ENCODE data around the gene ZNF519. TPM values are rescaled to one million over a fixed set of nuclear protein-coding genes. Genes with fewer than 3 reads are reported as not detected.
"Not testable (repeated sequence)": the region's sequence is repeated elsewhere in the genome, so short reads cannot be mapped to it uniquely, and the experiment has no call there.

Gene ZNF519
- total and polyA plus RNA-seq, 5 experiments from 2014 or later, result 3.7 to 11.8 (median 7.0) TPM

DNA sequence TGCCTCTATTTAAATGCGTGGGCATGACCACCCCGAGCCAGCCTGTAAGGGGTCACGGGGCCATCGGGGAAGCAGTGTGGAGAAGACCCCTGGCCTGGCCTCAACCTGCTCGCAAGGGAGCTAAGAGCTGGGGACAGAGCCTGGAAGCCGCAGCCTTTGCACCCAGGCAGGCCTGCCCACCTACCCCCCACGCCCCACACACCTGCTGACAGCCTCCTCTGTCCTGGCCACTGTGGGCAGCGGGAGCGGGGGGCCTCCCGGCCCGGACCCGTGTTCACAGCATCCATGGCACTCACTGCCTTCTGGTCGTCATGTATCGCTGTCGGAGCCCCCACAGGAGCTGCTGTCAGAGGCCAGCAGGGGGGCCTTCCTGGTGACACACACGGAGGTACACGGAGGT, 11.2 kb upstream of the ZNF519 start:
- H3K4me1 Mint-ChIP-seq, H3K27ac Mint-ChIP-seq, H3K27me3 Mint-ChIP-seq, H3K36me3 Mint-ChIP-seq, ATAC-seq, POLR2A ChIA-PET, H3K9me3 Mint-ChIP-seq, DNase-seq, H3K4me3 Mint-ChIP-seq: not testable (repeated sequence)

DNA sequence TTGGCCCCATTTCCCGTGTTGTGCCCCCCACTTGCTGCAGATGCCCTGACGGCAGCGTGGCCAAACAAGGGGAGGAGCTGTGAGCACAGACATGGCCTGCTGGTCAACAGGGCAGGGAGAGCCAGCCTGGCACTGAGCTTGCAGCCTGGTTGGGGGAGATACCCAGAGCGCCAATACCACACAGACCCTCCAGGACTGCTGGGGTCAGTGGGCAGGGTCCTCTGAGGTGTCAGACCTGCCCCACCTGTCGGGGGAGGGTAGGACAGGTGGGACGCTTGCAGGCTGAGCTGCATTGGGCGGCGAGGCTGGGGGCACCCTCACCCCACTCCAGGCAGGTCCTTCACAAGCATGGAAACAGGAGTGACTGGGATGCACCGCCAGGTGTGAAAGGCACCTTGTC, 9.9 kb upstream of the ZNF519 start:
- POLR2A ChIA-PET, H3K36me3 Mint-ChIP-seq, ATAC-seq, H3K4me1 Mint-ChIP-seq, H3K4me3 Mint-ChIP-seq, DNase-seq, H3K27ac Mint-ChIP-seq, H3K27me3 Mint-ChIP-seq, H3K9me3 Mint-ChIP-seq: not testable (repeated sequence)

DNA sequence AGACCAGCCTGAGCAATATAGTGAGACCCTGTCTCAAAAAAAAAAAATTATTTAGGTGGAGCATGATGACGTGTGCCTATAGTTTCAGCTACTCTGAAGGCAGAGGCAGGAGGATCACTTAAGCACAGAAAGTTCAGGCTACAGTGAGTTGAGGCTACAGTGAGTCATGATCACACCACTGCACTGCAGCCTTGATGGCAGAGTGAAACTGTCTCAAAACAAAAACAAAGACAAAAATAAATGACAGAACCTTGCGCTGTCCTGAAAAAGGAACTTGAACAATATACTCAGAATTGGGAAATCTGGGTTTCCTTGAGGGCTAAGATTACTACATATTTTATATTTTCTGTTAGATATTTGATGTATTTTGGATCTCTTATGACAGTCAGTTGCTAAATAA, 7.3 kb upstream of the ZNF519 start:
- H3K36me3 Mint-ChIP-seq, H3K27ac Mint-ChIP-seq, POLR2A ChIA-PET, ATAC-seq, DNase-seq, H3K27me3 Mint-ChIP-seq, H3K4me3 Mint-ChIP-seq, H3K4me1 Mint-ChIP-seq, H3K9me3 Mint-ChIP-seq: not testable (repeated sequence)

DNA sequence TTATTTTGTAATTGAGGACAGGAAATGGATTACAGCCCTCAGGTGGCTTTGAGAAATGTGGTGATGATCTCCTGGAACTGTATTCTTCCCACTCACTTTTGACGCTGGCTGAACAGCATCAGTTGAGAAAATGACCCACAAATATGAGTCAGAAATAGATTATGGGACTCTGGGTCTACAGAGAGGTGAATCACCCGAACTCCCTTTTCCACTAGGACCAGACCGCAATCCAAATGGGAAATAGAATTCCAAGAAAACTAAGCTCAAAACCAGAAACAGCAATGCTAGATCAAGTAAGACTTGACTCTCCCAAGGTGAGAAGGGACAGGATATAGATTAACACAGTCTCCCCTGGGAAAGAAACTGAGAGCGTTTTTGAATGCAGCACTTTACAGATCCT, 5.7 kb upstream of the ZNF519 start:
- POLR2A ChIA-PET, H3K27ac Mint-ChIP-seq, H3K4me3 Mint-ChIP-seq, H3K27me3 Mint-ChIP-seq, H3K36me3 Mint-ChIP-seq, DNase-seq, H3K9me3 Mint-ChIP-seq, H3K4me1 Mint-ChIP-seq, ATAC-seq: not testable (repeated sequence)

GRCh38 chr18:14131696-14132270, 452 bp downstream of the ZNF519 start:
- Mint-ChIP-seq H3K4me1 (peaks cover 2 to 29% (median 27%) of the 10 kb centered on the region in 4 donors), H3K4me3 (peak overlapping the region; percentile 89 to 97 (median 92)), H3K27ac (peak overlapping the region; percentile 54 to 96 (median 92))
- peak; percentile 34 to 48 for ATAC-seq
- H3K9me3 Mint-ChIP-seq, POLR2A ChIA-PET, H3K36me3 Mint-ChIP-seq, H3K27me3 Mint-ChIP-seq: not testable (repeated sequence)
- peak in 1 of 10 donors; percentile 7 for DNase-seq

- ATAC-seq, POLR2A ChIA-PET, H3K27me3 Mint-ChIP-seq, DNase-seq, H3K36me3 Mint-ChIP-seq, H3K9me3 Mint-ChIP-seq: not testable (repeated sequence)
- Mint-ChIP-seq H3K4me3 (peak overlapping the region in 7 of 10 donors; percentile 11 to 90 (median 67)), H3K27ac (peak overlapping the region in 4 of 10 donors; percentile 13 to 95 (median 64)), H3K4me1 (peaks cover 4 to 29% (median 27%) of the 10 kb centered on the region in 4 donors)
These were observed 1.4 kb downstream of the ZNF519 start for GRCh38 chr18:14130804-14131203.

DNA sequence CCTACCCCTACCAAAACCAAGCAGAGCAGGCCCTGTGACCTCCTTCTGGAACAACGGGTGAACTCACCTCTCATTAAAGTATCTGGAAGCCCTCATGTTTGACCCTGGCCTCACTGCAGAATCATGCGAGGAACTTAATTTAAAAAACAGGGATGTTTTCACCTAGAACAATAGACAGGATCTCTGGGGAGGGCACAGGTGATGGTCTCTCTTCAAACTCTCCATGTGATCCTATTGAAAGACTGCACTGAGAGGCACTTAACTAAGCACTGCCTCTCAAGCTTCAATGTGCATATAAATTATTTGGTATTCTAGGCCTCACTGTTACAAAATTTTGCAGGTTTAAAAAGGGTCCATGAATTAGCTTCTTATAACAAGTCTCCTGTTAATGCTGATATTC, 7.5 kb downstream of the ZNF519 start:
- no peaks in the 10 kb centered on the region for H3K9me3 Mint-ChIP-seq
- POLR2A ChIA-PET, result no interaction called here

DNA sequence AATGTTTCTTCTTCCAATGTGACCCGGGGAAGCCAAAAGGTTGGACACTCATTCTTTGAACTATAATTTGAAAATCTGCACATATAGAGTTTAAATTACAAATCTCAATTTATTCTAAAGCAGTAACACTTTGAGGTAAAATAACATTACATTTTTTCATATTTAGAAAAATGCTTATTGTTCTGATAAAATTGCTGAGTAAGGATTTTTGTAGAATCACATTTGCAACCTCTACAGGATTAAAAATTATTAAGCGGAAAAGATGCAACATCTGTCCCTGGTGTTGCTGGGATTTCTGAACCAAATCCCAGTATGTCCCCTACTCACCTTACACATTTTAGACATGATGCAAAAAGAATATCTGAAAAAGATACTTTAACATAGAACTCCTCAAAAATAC, 10.1 kb downstream of the ZNF519 start:
- Mint-ChIP-seq H3K4me3 (no peak overlapping the region), H3K36me3 (peaks cover 7 to 31% (median 16%) of the 10 kb centered on the region in 3 donors), H3K27ac (no peak overlapping the region), H3K4me1 (peaks cover 0 to 5% (median 2%) of the 10 kb centered on the region in 4 donors), H3K27me3 (no peaks in the 10 kb centered on the region), H3K9me3 (peaks cover 0 to 6% (median 0%) of the 10 kb centered on the region in 9 donors)
- POLR2A ChIA-PET, result no interaction called here
- DNase-seq (no peak), ATAC-seq (no peak)

More for the DNA sequence above, 7.5 kb downstream of the ZNF519 start:
- no peak for DNase-seq
- no peak for ATAC-seq
- Mint-ChIP-seq H3K27ac (no peak overlapping the region), H3K4me1 (peaks cover 2 to 12% (median 8%) of the 10 kb centered on the region in 4 donors), H3K36me3 (peaks cover 0 to 20% (median 5%) of the 10 kb centered on the region in 3 donors), H3K27me3 (no peaks in the 10 kb centered on the region), H3K4me3 (no peak overlapping the region)

- Mint-ChIP-seq H3K36me3 (peaks cover 9 to 31% (median 24%) of the 10 kb centered on the region in 3 donors), H3K27ac (no peak overlapping the region), H3K4me3 (no peak overlapping the region), H3K27me3 (no peaks in the 10 kb centered on the region), H3K4me1 (peaks cover 0 to 5% (median 1%) of the 10 kb centered on the region in 4 donors), H3K9me3 (peaks cover 0 to 9% (median 0%) of the 10 kb centered on the region in 9 donors)
- POLR2A ChIA-PET, result no interaction called here
- DNase-seq (no peak), ATAC-seq (no peak)
These were observed 11.3 kb downstream of the ZNF519 start for GRCh38 chr18:14120926-14121325.

- H3K36me3 Mint-ChIP-seq, result peaks cover 9 to 31% (median 23%) of the 10 kb centered on the region in 3 donors
- H3K9me3 Mint-ChIP-seq, result peaks cover 0 to 11% (median 2%) of the 10 kb centered on the region in 9 donors
- no peak overlapping the region for H3K27ac Mint-ChIP-seq
- ATAC-seq (no peak), DNase-seq (no peak)
- H3K4me3 Mint-ChIP-seq, result no peak overlapping the region
- H3K4me1 Mint-ChIP-seq, result peaks cover 0 to 3% (median 1%) of the 10 kb centered on the region in 4 donors
- POLR2A ChIA-PET, result no interaction called here
- H3K27me3 Mint-ChIP-seq, result no peaks in the 10 kb centered on the region
These were observed 14.6 kb downstream of the ZNF519 start for GRCh38 chr18:14117606-14118005.

- POLR2A ChIA-PET, result no interaction called here
- Mint-ChIP-seq H3K36me3 (peaks cover 17 to 46% (median 41%) of the 10 kb centered on the region in 3 donors), H3K27me3 (no peaks in the 10 kb centered on the region), H3K27ac (no peak overlapping the region), H3K9me3 (peaks cover 0 to 66% (median 36%) of the 10 kb centered on the region in 9 donors), H3K4me3 (no peak overlapping the region), H3K4me1 (no peaks in the 10 kb centered on the region)
- ATAC-seq, result no peak
- no peak for DNase-seq
These were observed 25.3 kb downstream of the ZNF519 start for GRCh38 chr18:14106906-14107305.

- Mint-ChIP-seq H3K4me3 (no peak overlapping the region), H3K4me1 (peaks cover 0 to 12% (median 3%) of the 10 kb centered on the region in 4 donors), H3K27ac (no peak overlapping the region), H3K27me3 (no peaks in the 10 kb centered on the region), H3K9me3 (peaks cover 0 to 63% (median 29%) of the 10 kb centered on the region in 9 donors), H3K36me3 (peaks cover 17 to 44% (median 40%) of the 10 kb centered on the region in 3 donors)
- ATAC-seq, result no peak
- POLR2A ChIA-PET, result no interaction called here
- DNase-seq, result no peak
These were observed 27.1 kb downstream of the ZNF519 start for GRCh38 chr18:14104906-14105748.

- Mint-ChIP-seq H3K27ac (no peak overlapping the region), H3K36me3 (peaks cover 17 to 42% (median 35%) of the 10 kb centered on the region in 3 donors), H3K9me3 (peaks cover 0 to 59% (median 28%) of the 10 kb centered on the region in 9 donors), H3K4me1 (peaks cover 0 to 12% (median 3%) of the 10 kb centered on the region in 4 donors), H3K27me3 (no peaks in the 10 kb centered on the region), H3K4me3 (no peak overlapping the region)
- DNase-seq (no peak), ATAC-seq (no peak)
- POLR2A ChIA-PET, result no interaction called here
These were observed 28.0 kb downstream of the ZNF519 start for GRCh38 chr18:14104201-14104600.

All from naive thymus-derived CD8-positive, alpha-beta T cell (primary cell).